DMS114 treated with DMSO at 0.1 percent for 48 hours (cell line): ENCODE results near the gene ADGRG1.
"Not testable (repeated sequence)": the region's sequence is repeated elsewhere in the genome, so short reads cannot be mapped to it uniquely, and the experiment has no call there.

ENCODE experiments used
- DNase-seq: peaks from one replicate; lab custom pipeline; 2025; ENCODE audit not compliant: unreplicated experiment; lab: John Stamatoyannopoulos, UW

ADGRG1 gene

DNA sequence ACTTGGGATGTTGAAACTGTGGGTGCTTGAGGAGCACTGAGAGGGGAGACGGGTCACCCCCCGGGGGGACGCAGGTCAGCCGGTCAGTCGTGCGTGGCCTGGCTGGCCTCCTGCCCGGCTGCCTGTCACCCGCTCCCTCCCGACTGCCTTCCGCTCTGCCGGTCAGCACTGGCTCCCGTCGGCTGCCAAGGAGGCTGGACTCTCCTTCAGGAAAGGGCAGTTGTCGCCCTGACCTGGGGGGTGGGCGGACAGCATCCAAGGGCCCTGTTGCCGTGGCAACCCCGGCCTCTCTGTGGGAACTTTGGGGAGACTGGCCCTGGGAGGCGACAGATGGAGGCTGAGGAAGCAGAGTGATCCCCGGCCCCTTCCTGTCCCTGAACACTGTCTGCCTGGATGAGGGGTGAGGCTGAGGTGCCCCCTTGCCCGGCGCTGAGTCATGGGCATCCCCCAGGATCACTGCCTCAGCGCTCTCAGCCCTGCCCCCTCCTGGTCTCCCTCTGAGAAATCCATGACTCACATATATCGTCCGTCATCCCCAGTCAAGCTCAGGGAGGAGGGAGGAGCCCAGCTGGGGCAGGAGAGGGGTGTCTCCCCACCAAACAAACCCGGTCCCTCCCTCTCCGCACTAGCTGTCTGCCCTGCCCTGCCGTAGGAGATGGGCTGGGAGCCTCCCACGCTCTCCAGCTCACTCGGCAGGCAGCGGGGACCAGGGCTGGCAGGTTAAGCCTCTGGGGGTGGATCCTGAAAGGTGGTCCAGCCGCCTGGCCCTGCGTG, at the start of gene ADGRG1:
TSS of gene ADGRG1 (plus strand) at position 623 of the 774 bp plus-strand sequence. CDS start 21,658 bp downstream, outside the sequence.
- DNase-seq: no peak

DNA sequence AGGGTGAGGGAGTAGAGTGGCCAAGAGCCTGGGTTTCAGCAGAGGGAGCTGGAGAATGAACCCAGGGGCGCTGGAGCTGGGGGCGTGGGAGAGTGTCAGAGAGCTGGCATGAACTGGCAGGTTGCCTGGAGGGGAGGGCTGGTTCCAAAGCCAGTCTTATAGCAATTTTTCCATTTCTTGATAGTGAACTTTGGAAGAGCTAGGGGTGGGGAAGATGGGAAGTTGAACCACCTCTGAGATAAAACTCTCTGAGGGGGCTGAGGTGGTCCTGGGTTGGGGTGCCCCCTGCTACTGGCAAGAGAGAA, 49.1 kb upstream of the ADGRG1 start:
- DNase-seq: no peak

DNA sequence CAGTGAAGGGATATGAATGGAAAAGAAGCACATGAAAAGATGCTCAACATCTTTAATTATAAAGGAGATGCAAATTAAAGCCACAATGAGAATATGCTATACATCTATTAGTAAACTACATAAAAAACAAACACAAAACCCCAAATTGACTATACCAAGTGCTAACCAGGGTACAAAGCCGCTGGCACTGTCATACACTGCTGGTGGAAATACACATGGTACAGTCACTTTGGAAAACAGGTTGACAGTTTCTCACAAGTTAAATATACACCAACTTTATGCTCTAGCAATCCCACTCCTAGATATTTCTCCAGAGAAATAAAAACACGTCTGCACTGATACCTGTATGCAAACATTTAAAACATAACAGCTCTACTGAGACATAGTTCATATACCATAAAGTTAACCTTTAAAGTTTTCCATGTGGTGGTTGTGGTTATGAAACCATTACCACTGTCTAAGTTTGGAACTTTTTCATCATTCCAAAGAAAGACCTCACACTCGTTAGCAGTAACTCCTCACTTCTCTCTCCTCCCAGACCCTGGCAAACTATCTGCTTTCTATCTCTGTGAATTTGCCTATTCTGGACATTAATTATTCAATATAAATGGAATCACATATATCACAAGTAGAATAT, 43.3 kb upstream of the ADGRG1 start:
- no peak for DNase-seq

DNA sequence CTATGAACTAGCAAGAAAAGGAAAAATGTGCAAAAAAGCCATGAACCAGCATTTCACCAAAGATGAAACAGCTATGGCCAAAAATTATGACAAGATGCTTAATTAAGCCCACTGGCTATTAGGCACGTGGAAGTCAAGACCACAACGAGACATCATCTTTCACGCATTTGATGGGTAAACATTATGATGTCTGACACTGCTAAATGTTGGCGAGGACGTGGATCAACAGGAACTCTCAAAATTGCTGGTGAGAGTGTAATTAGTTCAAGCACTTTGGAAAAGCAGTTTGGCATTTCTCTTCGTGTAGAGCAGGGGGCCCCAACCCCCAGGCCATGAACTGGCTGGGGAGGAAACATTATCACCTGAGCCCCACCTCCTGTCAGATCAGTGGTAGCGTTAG, 39.6 kb upstream of the ADGRG1 start:
- DNase-seq: no peak

DNA sequence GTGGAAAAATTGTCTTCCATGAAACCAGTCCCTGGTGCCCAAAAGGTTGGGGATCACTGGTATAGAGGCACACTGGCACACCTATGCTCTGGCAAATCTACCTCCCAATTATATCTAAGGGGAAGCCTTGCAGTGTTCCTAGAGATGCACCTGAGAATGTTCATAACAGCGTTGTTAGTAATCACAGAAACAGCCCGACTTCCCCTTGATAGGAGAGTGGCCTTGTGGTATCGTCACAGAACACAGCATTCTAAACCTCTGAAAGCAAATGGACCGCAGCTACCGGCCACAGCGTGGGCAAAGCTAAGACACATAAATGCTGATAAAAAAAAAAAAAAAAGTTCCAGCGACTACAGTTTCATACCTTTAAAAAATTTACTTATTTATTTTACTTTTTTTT, 39.1 kb upstream of the ADGRG1 start:
- no peak for DNase-seq

DNA sequence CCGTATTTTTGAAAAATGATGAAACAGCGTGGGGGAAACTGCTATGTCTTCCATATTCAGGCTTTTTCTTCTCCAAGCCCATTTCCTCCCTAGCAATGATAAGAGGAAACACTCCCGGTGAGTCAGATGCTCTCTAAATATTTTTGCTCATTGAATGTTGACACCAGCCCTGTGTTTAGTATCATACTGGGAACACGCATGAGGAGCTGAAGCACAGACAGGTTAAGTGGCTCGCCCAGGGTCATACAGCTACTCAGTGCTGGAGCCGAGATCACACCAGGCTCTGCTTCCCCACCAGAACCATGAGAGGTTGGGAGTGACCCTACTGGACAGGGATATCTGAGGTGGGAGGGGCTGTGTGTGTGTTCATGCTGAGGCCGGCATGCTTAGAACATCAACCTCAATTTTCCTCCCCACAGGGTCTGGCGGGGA, 37.8 kb upstream of the ADGRG1 start:
- no peak for DNase-seq

DNA sequence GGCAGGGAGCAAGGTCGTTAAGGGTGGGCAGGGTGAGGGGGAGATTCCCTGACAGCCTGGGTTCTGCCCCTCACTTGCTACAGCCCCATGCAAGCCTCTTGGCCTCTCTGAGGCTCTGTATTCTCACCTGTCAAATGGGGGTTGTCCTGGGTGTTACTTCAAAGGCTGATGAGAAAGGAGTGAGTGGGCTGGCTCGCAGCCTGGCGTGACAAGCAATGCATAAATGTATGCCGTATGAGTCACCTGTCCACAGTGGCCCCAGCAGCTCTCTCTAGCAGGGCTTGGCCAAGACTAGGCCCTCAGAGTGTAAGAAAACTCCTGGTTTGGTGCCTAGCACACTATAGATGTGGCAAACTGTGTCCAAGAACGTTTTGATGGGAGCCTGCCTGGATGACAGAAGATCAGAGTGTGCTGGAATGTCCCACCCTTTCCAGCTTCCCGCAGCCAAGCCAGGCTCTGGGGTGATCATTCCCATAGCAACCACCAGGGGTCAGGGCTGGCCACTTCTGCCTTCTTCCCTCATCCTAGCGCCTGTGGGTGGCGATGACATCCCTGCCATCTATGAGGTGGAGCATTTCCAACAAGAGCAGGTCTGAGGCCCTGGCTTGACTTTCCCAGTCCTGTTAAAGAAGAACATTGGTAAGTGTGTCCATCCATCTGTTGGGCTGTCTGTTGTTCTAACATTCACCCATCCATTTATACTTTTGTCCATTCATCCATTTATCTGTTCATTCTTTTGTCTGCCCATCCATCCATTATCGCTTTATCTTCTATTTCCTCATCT, 37.2 kb upstream of the ADGRG1 start:
- peak; percentile 64 for DNase-seq

DNA sequence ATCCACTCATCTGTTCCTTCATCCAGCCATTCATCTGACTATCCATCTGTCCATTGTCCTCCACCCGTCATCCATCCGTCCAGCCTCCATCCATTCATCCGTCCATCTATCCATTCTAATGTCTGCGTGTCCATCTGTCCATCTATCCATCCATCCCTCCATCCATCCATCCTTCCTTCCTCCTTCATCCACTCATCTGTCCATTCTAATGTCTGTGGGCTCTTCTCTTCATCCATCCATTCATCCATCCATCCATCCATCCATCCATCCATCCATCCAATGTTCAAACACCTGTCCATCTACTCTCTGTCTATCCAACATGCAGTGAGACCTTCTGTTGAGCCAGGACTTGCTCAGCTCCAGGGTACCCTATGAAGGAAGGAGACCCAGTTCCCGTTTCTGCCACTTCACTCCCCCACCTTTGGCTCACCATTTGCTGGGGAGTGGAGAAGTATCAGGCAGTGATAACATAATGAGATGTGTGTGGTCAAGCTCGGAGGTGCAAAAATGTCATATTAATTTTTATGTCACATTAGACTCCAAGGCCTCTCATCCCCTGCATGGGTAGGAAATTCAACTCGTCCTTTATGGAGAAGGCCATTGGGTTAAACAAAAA, 36.5 kb upstream of the ADGRG1 start:
- no peak for DNase-seq

DNA sequence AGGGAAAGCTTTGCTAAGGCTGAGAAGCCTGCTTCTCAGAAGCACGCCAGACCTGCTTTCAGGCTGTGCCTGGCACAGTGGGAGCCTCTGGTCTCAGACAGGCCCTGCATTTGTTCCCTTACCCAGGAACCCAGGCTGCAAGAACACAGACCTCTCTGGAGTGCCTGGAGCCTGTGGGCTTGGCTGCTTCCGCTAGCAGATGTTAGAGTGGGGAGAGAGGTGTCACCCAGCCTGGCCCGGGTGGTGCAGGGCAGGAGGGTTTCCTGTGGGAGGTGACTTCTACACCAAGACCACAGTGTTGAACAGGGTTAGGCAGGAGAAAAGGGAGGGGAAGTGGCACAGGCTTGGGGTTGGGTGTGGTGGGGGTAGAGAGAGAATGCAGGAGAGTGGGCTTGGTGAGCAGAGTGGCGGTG, 35.8 kb upstream of the ADGRG1 start:
- DNase-seq: no peak

DNA sequence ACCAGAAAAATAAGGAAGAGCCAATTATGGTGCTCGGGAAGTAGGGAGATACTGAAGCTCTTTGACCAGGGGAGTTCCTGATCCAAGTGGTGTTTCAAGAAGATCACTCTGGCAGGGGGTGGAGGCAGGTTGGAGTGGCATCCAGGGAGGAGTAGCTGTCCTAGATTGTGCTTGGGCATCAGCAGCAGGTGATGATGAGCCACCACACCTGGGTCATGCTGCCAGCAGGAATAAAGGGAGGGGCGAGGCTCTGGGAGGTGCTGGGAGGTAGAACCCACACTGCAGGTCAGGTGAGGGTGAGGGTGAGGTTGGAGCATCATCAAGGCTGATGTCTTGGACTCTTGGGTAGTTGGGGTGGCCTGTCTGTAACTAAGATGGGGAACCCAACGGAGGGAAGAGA, 35.4 kb upstream of the ADGRG1 start:
- no peak for DNase-seq

DNA sequence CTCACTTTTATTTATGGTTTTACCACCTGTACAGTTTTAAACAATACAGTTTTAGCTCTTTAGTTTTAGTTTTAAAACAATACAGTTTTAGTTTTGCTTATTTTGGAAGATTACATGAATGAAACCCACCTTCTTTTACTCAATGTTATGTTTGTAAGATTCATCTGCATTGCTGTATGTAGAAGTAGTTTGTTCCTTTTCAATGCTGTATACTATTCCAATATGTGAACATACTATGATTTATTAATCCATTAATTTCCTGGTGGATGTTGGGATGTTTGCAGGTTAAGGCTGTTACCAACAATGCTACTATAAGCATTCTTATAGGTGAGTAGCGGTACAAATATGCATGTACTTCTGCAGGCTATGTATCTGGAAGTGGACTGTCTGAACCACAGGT, 34.4 kb upstream of the ADGRG1 start:
- no peak for DNase-seq

DNA sequence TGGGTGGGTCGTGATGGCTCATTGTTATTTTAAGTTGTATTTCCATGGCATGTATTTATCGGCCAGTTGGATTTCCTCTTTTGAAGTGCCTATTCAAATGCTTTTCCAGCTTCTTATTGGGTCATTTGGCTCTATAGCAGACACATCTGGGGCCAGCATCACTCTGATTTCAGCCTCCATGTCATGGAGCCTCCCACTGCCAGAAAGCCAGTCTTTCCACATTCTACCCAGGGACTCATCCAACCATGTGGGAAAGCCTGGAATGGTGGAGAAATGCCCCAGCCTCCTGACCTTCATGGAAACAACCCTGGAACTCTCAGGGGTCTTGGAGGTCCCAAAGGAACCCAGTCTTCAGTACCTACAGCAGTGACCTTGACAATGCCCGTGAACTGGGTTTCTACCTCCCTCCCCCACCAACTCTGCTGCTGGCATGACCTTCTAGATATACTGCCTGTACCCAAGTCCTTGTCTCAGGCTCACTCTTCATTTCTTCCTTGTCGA, 33.8 kb upstream of the ADGRG1 start:
- no peak for DNase-seq

DNA sequence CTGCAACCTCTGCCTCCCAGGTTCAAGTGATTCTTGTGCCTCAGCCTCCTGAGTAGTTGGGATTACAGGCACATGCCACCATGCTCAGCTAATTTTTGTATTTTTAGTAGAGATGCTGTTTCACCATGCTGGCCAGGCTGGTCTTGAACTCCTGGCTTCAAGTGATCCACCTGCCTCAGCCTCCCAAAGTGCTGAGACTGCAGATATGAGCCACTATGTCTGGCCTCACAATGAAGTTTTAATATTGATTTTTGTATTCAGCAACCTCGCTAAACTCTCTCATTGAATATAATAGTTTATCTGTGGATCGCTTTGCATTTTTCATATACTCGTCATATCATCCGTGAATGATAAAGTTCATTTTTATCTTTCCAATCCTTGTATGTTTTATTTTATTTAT, 32.2 kb upstream of the ADGRG1 start:
- DNase-seq: not testable (repeated sequence)

DNA sequence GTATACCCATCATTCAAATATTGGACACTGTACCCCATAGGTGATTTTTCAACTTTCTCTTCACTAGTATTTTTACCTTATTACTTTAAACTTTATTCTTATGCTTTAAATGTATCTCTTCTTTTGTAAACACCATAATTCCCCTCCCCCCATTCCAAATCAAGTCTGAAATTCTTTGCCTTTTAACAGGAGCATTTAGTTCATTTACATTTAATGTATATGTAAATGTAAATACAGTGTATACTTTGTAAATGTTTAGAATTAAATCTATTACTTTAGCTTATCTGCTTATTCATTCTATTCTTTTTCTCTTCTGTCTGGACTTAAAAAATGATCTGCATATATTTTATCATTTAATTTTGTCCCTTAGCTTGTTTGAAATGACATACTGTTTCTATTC, 30.0 kb upstream of the ADGRG1 start:
- no peak for DNase-seq

DNA sequence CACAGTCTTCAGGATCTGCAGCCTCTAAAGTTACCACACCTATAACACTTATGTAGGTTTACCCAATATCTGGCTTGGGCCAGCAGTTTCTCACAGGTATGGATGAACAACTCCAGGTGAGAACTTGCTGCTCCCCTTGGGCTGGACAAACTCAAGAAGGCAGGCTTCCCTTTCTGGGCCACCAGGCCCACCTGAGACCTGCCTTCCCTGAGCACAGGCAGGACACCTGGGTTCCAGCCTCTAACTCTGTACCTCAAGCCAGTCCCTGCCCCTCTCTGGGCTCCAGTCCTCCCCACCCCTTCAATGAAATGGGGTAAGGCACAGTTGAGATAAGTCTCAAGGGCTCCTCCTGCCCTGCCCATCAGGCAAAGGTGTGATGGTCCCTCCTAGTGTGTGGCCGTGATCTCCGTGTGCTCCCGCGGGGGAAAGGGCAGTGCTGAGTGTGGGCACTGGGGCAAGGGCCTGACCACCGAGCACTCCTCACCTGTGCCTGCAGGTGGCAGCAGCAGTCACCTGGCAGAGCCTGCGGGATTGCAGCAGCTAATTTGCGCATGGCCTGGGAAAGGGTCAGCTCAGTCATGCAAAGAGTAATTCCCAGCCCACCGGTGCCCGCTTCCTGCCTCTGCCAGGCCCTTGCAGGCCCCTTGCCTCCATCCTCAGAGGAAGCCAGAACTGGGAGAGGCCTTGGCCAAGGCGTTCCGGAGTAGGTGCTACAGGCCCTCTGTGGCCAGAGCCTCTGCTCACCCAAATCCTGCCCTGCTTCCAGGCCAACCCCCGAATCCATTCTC, 28.2 kb upstream of the ADGRG1 start:
- DNase-seq: no peak

DNA sequence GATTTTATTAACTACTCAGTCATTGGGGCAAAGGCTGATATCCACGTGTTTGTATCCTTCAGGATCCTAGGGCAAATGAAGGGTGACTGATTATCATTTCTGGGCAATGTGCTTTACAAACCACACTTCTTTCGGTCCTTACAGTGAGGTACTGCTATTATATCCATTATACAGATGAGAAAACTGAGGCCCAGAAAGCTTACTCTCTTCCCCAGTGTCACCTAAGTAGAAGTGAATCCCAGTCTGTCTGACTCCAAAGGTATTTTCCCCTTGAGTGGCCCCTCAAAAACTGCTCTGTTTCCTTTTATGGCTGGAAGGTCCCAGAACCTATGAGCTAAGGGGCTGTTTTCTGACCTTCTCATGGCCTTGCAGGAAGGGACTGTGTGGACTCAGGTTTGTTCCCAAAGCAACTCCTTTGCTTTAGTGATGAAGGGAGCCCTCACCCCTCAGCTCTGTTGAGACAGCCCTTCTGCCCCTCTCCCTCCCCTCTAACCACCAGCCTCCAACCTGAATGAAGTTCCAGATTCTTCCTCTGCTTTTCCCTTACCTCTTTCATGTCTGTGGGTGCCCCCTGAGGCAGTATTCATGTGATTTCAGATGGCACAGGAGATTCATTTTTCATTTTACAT, 27.4 kb upstream of the ADGRG1 start:
- no peak for DNase-seq

DNA sequence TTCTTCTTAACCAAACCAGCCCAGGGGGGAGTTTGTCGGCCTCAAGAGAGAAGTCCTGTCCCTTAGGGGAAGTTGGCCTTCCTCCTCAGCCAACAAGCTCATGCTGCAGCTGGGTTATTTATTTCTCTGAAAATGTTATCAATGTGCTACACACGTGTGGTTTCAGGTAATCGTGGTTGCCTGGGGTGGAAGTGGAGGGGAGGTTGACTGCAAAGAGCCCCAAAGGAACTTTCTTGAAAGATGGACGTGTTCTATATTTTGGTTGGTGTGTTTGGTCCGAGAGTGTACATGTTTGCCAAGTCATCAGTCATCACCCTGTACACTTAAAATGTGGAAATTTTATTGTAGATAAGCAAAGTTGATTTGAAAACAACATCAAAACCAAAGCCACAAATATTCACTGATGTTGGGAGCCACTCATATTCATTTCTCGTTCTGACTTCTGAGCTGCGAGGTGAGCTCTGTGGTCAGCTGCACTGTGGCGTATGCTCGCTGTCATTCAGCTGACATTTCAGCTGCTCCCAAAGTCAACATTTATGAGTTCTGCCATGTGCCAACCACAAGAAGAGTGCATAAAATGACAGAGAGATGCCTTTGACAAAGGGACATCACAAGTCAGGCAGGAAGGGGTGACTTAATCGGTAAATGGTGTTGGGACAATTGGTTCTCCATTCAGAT, 26.5 kb upstream of the ADGRG1 start:
- DNase-seq: no peak

DNA sequence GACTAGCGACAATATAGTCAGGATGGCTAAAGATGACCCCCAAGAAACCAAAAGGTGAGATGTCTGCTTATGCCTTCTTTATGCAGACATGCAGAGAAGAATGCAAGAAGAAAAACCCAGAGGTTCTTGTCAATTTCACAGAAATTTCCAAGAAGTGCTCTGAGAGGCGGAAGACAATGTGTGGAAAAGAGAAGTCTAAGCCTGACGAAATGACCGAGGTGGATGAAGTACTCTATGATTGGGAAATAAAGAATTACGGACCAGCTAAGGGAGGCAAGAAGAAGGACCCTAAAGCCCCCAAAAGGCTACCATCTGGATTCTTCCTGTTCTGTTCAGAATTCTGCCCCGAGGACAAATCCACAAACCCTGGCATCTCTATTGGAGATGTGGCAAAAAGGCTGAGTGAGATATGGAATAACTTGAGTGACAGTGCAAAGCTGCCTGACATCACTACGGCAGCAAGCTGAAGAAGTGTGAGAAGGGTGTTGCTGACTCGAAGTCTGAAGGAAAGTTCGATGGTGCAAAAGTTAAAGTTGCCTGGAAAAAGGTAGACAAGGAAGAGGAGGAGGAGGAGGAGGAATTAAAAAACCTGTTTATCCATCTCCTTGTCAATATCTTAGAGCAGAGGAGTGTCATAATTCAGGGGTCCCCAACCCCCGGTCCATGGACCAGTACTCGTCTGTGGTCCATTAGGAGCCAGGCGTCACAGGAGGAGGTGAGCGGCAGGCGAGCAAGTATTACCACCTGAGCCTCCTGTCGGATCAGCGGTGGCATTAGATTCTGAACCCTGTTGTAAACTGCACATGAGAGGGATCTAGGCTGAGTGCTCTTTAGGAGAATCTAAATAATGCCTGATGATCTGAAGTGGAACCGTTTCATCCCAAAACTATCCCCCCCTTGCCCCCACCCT, 25.1 kb upstream of the ADGRG1 start:
- no peak for DNase-seq

DNA sequence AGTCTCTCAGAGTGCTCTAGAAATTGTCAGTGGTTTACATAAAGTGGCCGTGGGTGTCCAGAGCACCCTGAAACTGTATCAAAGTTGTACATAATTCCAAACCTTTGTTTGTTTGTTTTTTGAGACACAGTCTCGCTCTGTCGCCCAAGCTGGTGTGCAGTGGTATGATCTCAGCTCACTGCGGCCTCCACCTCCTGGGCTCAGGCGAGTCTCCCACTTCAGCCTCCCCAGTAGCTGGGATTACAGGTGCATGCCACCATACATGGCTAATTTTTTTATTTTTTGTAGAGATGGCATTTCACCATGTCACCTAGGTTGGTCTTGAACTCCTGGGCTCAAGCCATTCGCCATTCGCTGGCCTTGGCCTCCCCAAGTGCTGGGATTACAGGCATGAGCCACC, 24.3 kb upstream of the ADGRG1 start:
- DNase-seq: no peak
